Naive B cell (primary cell): ENCODE results near the gene FSIP1. TPM values are rescaled to one million over a fixed set of nuclear protein-coding genes. Genes with fewer than 3 reads are reported as not detected.

Experiments used
- ATAC-seq, 2 donors: fragments of 150-1000 bp; cut with Tn5 transposase; 2 replicates each; pipeline ENCODE4 v1.10.0; 2021; ENCODE audit warnings: low read depth in 2 of 2, mild to moderate bottlenecking in 2 of 2, moderate library complexity in 2 of 2
- DNase-seq: peaks from one replicate; pipeline ENCODE4 v3.0.0; 2022
- H3K27ac Mint-ChIP-seq, 6 donors: one replicate each; pipeline ENCODE4 v1.8.0; 2020 to 2022; ENCODE audit warnings: mild to moderate bottlenecking in 6 of 6, mixed read lengths in 6 of 6, moderate library complexity in 5 of 6, inconsistent platforms in 2 of 6
- H3K27me3 Mint-ChIP-seq, 3 donors: one replicate each; pipeline ENCODE4 v1.8.0; 2021 to 2022; ENCODE audit warnings: mixed read lengths in 3 of 3, mild to moderate bottlenecking in 1 of 3
- H3K36me3 Mint-ChIP-seq, 2 donors: one replicate each; pipeline ENCODE4 v1.8.0; 2020 to 2022; ENCODE audit warnings: mixed read lengths in 2 of 2, inconsistent platforms in 1 of 2, mild to moderate bottlenecking in 1 of 2
- H3K4me1 Mint-ChIP-seq, 3 donors: one replicate each; pipeline ENCODE4 v1.8.0; 2020 to 2022; ENCODE audit warnings: mixed read lengths in 3 of 3, inconsistent platforms in 1 of 3, mild to moderate bottlenecking in 1 of 3, moderate library complexity in 1 of 3
- H3K4me3 Mint-ChIP-seq, 8 donors: one replicate each; pipeline ENCODE4 v1.8.0; 2020 to 2022; ENCODE audit warnings: mild to moderate bottlenecking in 8 of 8, mixed read lengths in 8 of 8, moderate library complexity in 8 of 8, inconsistent platforms in 2 of 8
- H3K9me3 Mint-ChIP-seq, 7 donors: one replicate each; pipeline ENCODE4 v1.8.0; 2020 to 2022; ENCODE audit warnings: mixed read lengths in 7 of 7, mild to moderate bottlenecking in 5 of 7, inconsistent platforms in 2 of 7, moderate library complexity in 1 of 7
- polyA plus RNA-seq, 6 donors: library from polyadenylated mRNA; unstranded; fragments of 300-500 nt; fragmentation: Illumina TruSeq; gene quantifications; one replicate each; pipeline ENCODE4 v1.2.3, GENCODE V29; 2021; ENCODE audit warnings: low read depth in 6 of 6

FSIP1 gene
- polyA plus RNA-seq, 6 donors from 2014 or later: 0.14 to 0.44 (median 0.27) TPM

DNA sequence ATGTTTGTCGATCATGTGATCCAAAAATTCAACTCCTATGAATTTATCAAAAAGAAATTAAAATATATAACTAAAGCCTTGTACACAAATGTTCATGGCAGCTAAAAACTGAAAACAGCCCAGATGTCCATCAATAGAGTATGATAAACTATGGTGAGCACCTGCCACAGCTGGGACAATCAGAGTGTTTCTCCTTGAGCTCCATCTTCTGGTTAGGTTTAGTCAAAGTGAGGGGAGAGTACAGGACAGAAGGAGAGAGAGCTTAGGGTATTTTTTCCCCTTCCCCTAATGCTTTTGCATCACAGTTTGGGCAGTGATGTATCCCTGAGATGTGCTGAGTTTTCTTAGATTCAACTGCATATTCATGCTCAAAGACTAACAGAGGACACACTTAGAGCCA lies 65.5 kb downstream of the FSIP1 start:
- H3K4me1 Mint-ChIP-seq: no peaks in the 10 kb centered on the region
- peaks cover 0 to 5% (median 0%) of the 10 kb centered on the region in 7 donors for H3K9me3 Mint-ChIP-seq
- no peaks in the 10 kb centered on the region for H3K36me3 Mint-ChIP-seq
- ATAC-seq: no peak
- H3K4me3 Mint-ChIP-seq: no peak overlapping the region
- no peaks in the 10 kb centered on the region for H3K27me3 Mint-ChIP-seq
- no peak for DNase-seq
- H3K27ac Mint-ChIP-seq: peak overlapping the region in 1 of 6 donors; percentile 12

DNA sequence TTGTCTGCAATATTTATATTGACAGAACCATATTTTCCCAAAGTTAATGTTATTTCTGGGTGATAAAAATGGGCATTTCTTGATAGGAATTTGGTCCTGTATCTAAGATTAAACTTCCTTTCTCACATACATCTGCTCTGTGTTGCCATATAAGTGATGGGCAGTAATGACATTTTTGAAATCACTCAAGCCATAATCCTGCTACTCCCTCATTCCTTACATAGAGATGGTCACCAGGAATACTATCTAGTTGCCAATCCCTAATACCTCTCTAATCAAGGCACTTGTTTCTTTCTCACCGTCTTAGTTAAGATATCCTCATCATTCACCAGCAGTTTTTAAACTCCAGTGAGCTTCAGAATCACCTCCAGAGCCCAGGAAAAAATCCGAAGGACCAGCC lies 68.4 kb downstream of the FSIP1 start:
- Mint-ChIP-seq H3K36me3 (no peaks in the 10 kb centered on the region), H3K27ac (peak overlapping the region in 1 of 6 donors; percentile 43), H3K4me3 (no peak overlapping the region), H3K4me1 (no peaks in the 10 kb centered on the region), H3K27me3 (no peaks in the 10 kb centered on the region), H3K9me3 (peaks cover 0 to 5% (median 0%) of the 10 kb centered on the region in 7 donors)
- DNase-seq: no peak
- ATAC-seq: no peak

- Mint-ChIP-seq H3K36me3 (no peaks in the 10 kb centered on the region), H3K9me3 (peaks cover 0 to 5% (median 0%) of the 10 kb centered on the region in 7 donors), H3K27ac (no peak overlapping the region), H3K4me1 (no peaks in the 10 kb centered on the region), H3K4me3 (no peak overlapping the region), H3K27me3 (no peaks in the 10 kb centered on the region)
- no peak for DNase-seq
- no peak for ATAC-seq
These were observed 68.8 kb downstream of the FSIP1 start for GRCh38 chr15:39713846-39714245.

DNA sequence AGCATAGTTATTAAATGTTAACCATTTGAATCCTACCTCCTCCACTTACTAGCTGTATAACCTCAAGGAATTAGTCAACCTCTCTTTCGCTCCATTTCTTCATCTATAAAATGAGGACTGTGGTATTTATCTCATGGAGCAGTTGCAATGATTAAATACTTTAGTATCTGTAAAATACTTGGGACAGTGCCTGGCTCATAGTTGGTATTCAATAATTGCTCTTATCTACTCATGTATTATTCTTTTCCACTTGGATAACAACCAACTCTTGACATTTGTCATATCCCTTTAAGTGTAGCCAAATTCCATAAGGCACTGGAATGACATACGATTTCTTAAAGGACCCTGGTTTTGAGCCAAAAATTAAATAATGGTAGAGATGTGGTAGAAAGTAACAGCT lies 72.0 kb downstream of the FSIP1 start:
- Mint-ChIP-seq H3K9me3 (peaks cover 0 to 2% (median 0%) of the 10 kb centered on the region in 7 donors), H3K36me3 (no peaks in the 10 kb centered on the region), H3K4me1 (no peaks in the 10 kb centered on the region), H3K27me3 (no peaks in the 10 kb centered on the region), H3K27ac (no peak overlapping the region), H3K4me3 (no peak overlapping the region)
- no peak for DNase-seq
- no peak for ATAC-seq

DNA sequence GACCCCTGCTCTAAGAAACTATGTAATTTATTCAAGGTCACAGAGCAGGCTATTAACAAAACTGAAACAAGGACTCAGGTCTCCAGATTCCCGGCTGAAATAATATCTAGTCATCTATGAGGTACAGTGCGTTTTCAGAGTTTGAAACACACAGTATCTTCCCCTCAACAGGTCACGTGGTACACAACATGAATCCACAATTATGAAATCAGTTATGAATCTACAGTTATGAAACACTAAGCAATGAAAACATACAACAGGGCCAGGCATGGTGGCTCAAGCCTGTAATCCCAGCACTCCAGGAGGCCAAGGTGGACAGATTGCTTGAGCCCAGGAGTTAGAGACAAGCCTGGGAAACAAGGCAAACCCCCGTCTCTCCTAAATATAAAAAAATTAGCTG lies 72.7 kb downstream of the FSIP1 start:
- no peak for ATAC-seq
- Mint-ChIP-seq H3K27me3 (no peaks in the 10 kb centered on the region), H3K4me1 (no peaks in the 10 kb centered on the region), H3K27ac (no peak overlapping the region), H3K4me3 (no peak overlapping the region), H3K9me3 (no peaks in the 10 kb centered on the region), H3K36me3 (no peaks in the 10 kb centered on the region)
- no peak for DNase-seq

GRCh38 chr15:39706206-39706605 lies 76.4 kb downstream of the FSIP1 start:
- H3K27ac Mint-ChIP-seq: no peak overlapping the region
- H3K36me3 Mint-ChIP-seq: no peaks in the 10 kb centered on the region
- H3K9me3 Mint-ChIP-seq: no peaks in the 10 kb centered on the region
- no peaks in the 10 kb centered on the region for H3K4me1 Mint-ChIP-seq
- DNase-seq (no peak), ATAC-seq (no peak)
- H3K4me3 Mint-ChIP-seq: no peak overlapping the region
- H3K27me3 Mint-ChIP-seq: no peaks in the 10 kb centered on the region

GRCh38 chr15:39704689-39705088 lies 78.0 kb downstream of the FSIP1 start:
- no peaks in the 10 kb centered on the region for H3K4me1 Mint-ChIP-seq
- no peak for ATAC-seq
- H3K9me3 Mint-ChIP-seq: no peaks in the 10 kb centered on the region
- no peak overlapping the region for H3K27ac Mint-ChIP-seq
- H3K4me3 Mint-ChIP-seq: no peak overlapping the region
- no peak for DNase-seq
- H3K27me3 Mint-ChIP-seq: no peaks in the 10 kb centered on the region
- H3K36me3 Mint-ChIP-seq: no peaks in the 10 kb centered on the region

- DNase-seq (no peak), ATAC-seq (no peak)
- Mint-ChIP-seq H3K27ac (no peak overlapping the region), H3K4me1 (no peaks in the 10 kb centered on the region), H3K9me3 (no peaks in the 10 kb centered on the region), H3K27me3 (no peaks in the 10 kb centered on the region), H3K36me3 (no peaks in the 10 kb centered on the region), H3K4me3 (no peak overlapping the region)
These were observed 78.4 kb downstream of the FSIP1 start for GRCh38 chr15:39704235-39704634.

- Mint-ChIP-seq H3K9me3 (no peaks in the 10 kb centered on the region), H3K27ac (no peak overlapping the region), H3K36me3 (no peaks in the 10 kb centered on the region), H3K27me3 (no peaks in the 10 kb centered on the region), H3K4me3 (no peak overlapping the region), H3K4me1 (no peaks in the 10 kb centered on the region)
- ATAC-seq (no peak), DNase-seq (no peak)
These were observed 80.7 kb downstream of the FSIP1 start for GRCh38 chr15:39701988-39702387.

GRCh38 chr15:39700375-39700700 lies 82.3 kb downstream of the FSIP1 start:
- no peaks in the 10 kb centered on the region for H3K27me3 Mint-ChIP-seq
- H3K36me3 Mint-ChIP-seq: no peaks in the 10 kb centered on the region
- ATAC-seq (no peak), DNase-seq (no peak)
- H3K9me3 Mint-ChIP-seq: no peaks in the 10 kb centered on the region
- H3K4me1 Mint-ChIP-seq: no peaks in the 10 kb centered on the region
- H3K4me3 Mint-ChIP-seq: no peak overlapping the region
- no peak overlapping the region for H3K27ac Mint-ChIP-seq

GRCh38 chr15:39699516-39700374 lies 82.9 kb downstream of the FSIP1 start:
- Mint-ChIP-seq H3K4me3 (no peak overlapping the region), H3K27me3 (no peaks in the 10 kb centered on the region)

DNA sequence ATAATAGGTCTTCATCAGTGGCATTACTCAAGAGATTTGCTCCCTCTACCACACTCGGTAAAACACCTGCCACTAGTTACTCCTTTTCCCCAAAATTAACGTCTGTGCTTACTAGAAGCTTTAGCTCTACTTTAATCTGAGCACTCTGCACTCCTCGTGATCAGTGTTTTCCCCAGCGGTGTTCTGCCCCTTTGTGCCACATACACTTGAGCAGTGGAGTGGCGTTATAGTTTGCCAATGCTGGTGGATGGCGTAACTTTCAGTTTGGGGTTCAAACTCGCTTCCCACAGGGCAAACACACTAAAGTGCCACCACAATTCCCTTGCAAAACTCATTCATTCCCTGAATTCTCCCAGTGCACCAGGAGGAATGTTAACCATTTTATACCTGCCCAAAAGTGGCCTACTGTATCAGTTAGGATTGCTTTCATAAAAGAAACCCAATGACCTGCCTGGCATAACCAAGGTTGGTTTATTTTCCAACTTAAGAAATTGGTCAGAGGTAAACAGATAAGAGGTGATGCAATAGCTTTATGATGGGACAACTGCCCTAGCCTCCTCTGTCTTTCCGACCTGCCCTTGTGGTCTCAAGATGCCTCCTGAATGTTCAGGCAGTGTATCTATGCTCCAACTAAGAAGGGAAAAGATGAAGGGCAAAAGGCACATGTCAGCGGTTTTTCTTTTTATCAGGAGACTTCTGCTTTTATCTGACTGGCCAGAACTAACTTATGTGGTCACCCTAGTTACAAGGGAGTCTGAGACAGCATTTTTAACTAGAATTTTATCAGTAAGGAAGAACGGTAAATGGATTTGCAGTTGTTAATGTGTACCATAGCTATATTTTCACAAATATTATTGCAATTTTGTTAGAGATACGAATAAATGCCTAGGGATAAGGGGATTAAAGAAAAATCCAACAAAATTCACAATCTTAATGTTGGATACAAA lies 83.9 kb downstream of the FSIP1 start:
- Mint-ChIP-seq H3K4me1 (no peaks in the 10 kb centered on the region), H3K36me3 (no peaks in the 10 kb centered on the region), H3K9me3 (no peaks in the 10 kb centered on the region), H3K4me3 (no peak overlapping the region), H3K27me3 (no peaks in the 10 kb centered on the region), H3K27ac (no peak overlapping the region)
- no peak for ATAC-seq
- no peak for DNase-seq

More at GRCh38 chr15:39699516-39700374, 82.9 kb downstream of the FSIP1 start:
- DNase-seq (no peak), ATAC-seq (no peak)
- H3K9me3 Mint-ChIP-seq: no peaks in the 10 kb centered on the region
- H3K4me1 Mint-ChIP-seq: no peaks in the 10 kb centered on the region
- H3K36me3 Mint-ChIP-seq: no peaks in the 10 kb centered on the region
- H3K27ac Mint-ChIP-seq: no peak overlapping the region

DNA sequence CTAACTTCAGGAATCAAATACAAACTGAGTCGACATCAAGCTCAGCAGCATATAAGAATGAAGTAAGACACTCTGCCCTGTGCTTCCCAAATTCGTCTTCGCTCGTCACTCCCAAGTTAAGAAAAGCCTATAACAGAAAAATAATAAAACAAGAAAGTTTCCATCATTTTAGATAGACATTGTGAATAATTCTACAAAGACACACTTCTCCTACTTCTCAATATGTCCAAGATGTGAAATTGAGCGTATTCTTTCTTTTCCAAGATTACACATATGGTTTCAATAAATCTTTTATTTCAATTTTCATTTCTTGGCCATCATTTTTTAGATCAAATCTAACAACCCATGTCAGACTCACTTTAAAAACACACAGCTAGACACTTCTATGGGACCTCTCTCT lies 85.1 kb downstream of the FSIP1 start:
- Mint-ChIP-seq H3K27ac (peak overlapping the region in 1 of 6 donors; percentile 16), H3K4me1 (no peaks in the 10 kb centered on the region), H3K36me3 (no peaks in the 10 kb centered on the region), H3K9me3 (no peaks in the 10 kb centered on the region), H3K27me3 (no peaks in the 10 kb centered on the region), H3K4me3 (no peak overlapping the region)
- DNase-seq (no peak), ATAC-seq (no peak)

- Mint-ChIP-seq H3K9me3 (no peaks in the 10 kb centered on the region), H3K4me3 (no peak overlapping the region), H3K4me1 (no peaks in the 10 kb centered on the region), H3K27me3 (no peaks in the 10 kb centered on the region), H3K27ac (no peak overlapping the region), H3K36me3 (no peaks in the 10 kb centered on the region)
- DNase-seq (no peak), ATAC-seq (no peak)
These were observed 86.8 kb downstream of the FSIP1 start for GRCh38 chr15:39695793-39696192.
